SW 1271 (cell line): ENCODE results near the gene SLC23A2.
"Not testable (repeated sequence)": the region's sequence is repeated elsewhere in the genome, so short reads cannot be mapped to it uniquely, and the experiment has no call there.

Source experiments
- DNase-seq, 2 experiments: peaks; one replicate each; lab custom pipeline; 2025; lab: John Stamatoyannopoulos, UW

SLC23A2 gene

DNA sequence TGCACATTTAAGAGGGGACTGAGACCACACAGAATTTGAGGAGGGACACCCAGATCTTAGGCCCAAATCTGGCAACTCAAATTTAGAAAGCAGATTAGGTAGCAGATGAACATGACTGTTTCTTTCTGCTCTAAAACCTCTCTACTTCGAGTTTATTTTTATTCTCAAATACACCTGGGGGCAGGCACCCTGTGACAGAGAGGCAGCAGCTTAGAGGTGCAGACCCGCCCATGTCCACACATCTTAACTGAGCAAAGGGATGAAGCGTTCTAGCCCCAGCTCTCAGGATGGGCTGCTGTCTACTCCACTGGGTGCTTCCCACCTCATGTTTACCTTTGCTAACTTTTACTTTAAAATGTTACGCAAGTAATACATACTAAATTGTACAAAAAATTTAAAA, 125.0 kb downstream of the SLC23A2 start:
- DNase-seq = no peak

DNA sequence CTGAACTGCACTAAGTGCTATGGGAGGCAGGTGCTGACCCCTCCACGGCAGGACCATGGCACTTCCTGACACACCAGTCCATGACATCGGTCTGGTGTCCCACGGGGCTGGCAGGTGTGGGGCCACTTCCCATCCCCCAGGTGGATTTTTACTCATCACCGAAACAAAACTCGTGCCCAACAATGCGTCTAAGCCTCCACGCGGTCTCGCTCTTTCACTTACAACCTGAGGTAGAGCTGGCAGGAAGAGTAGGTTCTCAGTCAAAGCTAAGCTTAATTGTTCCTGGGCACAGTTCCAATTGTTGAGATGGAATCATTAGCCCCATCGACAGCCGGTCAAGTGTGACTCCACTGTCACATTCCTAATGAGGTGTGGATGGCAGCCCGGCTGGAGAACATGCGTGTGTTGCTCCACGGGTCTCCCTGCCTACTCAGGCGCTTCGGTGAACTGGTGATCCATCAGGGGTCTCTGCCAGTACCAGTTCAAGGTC, 125.7 kb downstream of the SLC23A2 start:
- DNase-seq = no peak

DNA sequence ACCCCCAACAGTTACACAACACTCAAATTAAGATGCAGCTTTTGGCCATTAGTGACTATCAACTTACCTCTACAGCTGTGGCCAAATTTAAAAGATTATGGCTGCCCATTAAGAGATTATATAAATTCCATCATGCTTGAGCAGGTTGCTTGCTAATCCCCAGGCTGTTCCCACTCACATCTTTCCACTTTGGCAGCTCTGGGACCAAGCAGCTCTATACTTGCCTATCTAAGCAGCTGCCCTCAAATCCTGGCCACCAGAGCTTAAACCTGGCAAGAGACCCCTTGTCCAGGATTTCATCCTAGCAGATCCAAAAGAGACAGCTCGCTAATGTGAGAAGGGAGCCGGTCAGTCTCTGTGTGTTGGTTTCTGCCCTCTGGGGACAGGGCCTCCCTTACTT, 127.9 kb downstream of the SLC23A2 start:
- no peak for DNase-seq

DNA sequence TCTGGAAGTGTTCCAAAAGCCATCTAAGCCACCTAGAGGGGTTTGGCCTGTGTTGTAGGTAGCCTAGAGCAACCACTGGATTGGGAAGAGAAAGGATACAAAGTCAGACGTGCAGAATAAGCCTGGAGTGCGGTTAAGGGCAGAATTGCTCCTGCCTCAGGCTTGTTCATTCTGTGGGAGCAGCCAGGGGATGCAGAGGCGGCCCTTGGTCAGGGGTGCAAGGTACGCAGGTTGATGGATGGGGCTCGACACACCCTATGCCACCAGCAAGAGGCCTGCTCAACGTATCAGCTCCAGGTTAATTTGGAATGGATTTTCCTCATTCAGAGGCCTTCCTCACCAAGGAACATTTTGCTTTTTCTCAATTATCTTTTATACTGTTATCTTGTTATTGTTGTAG, 129.8 kb downstream of the SLC23A2 start:
- no peak for DNase-seq

DNA sequence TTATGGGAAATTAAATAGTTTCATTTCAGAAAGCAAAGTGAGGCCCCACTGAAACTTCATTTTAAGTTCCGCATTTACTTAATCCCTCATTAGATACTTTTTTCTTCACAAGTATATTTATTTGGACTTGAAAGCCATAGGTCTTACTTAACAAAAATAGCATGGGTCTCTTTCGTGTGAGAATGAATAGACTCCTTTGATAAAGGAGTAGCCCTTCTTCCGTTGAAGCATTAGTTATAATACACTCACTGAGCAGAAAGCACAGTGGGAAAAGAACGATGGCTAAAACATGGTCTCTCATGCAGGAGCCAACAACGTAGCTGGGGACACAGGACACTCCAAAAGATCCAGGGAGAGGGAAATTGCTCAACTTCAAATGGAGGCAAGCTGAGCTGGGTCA, 130.4 kb downstream of the SLC23A2 start:
- no peak for DNase-seq

DNA sequence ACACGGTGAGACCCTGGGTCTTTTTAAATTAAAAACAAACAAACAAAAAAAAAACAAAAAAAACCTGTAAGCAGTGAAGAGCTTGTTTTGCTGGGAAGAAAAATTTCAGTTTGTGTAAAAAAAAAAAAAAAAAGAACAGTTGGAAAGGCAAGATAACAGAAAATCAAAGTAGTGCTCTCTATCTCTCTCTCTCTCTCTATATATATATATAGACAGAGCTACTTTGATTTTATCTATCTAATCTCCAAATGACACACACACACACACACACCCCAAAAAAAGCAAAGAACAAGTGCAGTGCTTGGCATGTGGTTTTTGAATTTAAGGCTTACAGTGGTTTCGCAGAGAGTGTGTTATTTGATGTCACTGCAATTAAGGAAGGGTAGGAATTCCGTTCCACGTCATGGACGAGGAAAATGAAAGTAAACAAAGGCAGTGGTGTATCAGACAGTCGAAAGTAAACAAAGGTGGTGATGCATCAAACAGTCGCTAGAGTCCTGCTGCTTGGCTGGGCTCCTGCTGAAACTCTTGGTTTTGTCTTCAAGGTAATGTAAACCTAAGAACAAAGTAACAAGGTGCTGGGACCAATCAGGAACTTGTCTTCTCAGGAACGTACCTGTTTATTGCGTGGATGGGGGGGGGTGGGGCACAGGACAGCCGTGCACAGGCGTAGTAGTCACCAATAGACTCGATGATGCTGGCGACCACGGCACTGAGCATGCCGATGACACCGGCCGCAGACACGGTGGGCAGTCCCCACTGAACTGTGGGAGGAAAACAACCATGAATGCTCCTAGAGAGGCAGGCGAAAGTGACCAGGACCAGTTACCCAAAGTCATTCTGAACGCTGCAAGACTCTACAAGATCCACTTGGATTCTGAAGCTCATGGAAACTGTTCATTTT, 131.8 kb downstream of the SLC23A2 start:
- DNase-seq = no peak

DNA sequence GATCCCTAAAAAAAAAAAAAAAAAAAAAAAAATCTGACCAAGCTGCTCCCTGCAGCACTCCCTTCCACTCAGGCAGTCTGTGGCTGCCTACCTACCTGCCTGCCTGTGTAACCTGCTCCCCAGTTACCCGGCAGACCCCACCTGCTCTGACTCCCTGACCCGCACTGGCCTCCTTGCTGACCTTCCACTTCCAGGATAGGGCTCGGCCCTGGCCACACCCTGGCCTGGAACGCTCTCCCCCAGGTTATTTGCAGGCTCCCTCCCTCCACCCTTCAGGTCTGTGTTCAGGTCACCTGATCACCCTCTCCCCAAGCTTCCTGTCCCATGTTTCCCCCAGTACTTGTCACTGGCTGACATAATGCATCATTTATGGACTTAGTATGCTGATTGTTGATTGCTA, 134.3 kb downstream of the SLC23A2 start:
- no peak for DNase-seq

DNA sequence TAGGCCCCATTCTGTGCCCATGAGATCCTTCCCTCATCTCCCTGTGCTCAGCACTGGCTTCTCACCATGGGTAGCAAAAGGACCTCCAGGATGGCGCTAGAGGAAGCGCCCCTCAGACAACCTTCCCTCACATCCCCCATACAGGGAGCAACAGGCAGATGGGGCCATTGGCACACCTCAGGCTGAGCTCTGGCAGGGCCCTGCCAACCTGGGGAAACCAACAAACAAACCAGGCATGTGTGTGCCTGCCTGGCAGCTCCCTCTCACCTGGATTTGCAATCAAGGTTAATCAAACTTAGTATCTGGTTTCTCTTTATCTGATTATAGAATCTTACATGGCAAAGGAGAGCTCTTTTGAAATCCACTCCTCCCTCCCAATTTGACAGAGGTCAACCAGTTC, 134.9 kb downstream of the SLC23A2 start:
- DNase-seq = no peak

DNA sequence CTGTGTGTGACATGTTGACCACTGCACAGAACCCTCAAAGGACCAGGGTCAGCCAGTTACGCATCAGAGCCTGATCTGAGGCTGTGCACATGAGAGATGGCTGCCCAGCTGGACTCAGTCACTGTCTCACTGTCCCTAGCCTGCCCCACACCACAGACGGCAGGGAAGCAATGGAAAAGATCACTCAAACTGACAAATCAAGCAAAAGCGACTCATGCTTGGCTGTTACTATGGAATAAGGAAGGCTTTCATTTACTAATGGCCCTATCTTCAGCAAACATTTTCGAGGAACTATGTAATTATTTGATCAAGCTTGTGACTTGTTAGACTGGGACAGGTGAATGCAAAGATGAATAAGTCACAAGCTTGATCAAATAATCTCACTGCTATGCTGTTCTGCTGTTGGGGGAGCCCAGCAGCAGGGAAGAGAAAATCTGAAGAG, 137.0 kb downstream of the SLC23A2 start:
- DNase-seq = no peak

DNA sequence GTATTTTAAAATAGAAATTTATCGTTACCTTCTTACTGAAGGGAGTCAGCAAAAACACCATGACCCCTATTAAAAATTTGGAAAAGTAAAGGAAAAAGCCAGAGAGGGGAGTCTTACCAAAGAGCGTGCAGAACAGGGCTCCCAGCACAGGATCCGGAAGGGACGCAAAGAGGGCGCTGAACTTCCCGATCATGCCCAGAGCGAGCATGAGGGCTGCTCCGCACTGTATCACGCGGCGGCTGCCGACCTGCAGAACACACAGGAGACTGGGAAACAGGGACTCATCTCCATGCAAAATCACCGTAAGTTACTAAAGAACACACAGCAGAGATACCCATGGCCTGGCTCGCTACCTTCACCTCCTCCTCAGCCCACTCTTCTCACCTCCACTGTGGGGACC, 138.6 kb downstream of the SLC23A2 start:
- no peak for DNase-seq

DNA sequence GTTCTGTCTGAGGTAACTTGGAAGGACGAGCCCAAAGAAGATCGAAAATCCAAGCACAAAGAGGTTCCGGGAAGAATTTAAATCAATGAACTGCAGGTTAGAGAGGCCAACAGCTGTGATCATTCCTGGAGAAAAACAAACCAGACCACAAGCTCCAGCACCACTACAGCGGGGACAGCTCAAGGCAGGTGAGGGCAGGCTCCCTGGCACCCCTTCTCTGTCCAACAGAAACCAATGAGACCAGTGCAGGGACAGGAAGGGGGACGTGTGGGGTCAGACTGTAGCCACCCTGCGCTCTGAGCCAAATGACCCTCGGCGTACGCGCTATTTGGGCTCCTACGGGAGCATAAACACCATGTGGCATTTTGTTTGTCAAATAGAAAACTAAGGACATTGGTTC, 139.3 kb downstream of the SLC23A2 start:
- DNase-seq = no peak

DNA sequence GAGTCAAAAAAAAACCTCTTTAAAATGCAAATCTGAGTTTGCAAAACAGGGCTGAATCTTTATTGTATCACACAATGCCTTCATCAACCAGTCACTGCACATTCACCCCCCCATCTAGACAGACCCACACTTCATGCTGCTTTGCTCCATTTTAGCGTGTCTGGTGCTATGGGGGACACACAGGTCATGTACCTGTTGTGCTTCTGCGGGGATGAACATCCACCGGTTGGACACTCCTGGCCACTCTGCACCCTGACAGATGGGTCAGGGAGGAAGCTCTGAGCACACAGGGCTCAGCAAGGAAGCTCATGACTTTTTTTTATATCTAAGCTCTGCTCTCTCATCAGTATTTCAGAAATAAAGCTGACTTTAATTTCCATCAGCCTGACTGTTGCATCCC, 143.3 kb downstream of the SLC23A2 start:
- DNase-seq = no peak

DNA sequence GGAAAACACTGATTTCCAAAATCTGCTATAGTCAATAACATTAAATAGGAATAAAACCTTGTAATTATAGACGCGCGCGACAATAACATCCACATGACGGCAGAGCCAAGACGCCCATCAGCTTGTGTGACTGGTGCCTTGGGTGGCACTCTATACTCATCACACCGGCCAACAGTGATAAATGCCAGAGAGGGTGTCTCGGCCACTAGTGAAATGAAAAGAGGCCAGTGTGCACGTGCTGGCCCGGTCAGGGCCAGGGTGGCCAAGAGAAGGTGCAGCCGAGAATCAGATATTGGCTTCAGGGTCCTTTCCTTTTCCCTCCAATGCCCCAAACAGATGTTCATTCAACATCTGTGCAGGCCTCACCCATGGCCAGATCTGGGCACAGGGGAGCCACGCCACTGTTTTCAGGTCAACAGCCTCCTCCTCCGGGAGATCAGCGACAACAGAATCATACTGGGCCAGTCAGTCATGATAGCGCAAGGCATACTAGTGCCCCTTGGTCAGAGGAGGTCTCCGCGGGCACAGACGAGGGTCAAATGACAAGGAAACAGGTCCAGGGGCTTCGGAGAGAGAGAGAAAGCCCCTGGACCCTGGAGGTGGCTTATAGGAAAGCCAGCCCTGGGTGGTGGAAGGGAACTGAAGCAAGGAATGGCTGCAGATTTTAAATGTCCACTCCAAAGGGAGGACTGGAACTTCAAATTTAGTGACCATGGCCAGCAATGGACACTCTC, 145.1 kb downstream of the SLC23A2 start:
- DNase-seq = no peak

DNA sequence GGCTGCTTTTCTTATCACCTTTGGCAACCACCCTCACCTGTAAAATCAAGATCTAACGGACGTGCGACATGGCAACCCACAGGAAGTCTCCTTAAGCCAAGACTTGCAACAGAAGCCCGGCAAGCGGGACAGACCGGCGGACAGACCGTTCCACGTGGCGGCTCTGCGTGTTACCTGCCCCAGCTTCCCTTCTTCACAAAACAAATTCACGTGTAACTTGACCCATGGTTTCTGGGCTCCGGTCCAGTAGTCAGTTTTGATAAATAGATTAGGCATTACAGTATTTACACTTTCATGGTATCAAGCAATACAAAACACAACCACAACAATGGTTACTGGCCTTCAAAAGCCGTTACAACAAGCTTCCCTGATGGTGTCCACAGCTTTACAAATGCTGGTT, 145.8 kb downstream of the SLC23A2 start:
- DNase-seq = no peak

DNA sequence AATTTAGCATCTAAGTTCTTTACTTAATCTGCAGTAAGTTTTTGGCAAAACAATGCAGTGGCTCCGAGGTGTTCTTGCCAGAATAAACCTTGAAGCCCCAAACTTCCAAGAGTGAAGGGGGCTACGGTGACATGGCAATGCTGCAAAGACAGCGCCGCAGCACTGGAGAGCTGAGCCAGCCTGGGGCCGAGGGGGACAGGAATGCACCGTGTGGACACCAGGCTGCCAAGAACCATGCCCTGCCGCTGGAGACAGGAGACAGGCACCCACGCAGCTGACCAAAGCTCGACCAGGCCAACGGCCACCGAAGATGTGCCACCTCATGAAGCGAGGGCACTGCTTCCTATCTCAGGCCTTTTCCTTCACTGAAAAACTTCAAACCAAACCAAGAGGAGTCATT, 146.2 kb downstream of the SLC23A2 start:
- no peak for DNase-seq

DNA sequence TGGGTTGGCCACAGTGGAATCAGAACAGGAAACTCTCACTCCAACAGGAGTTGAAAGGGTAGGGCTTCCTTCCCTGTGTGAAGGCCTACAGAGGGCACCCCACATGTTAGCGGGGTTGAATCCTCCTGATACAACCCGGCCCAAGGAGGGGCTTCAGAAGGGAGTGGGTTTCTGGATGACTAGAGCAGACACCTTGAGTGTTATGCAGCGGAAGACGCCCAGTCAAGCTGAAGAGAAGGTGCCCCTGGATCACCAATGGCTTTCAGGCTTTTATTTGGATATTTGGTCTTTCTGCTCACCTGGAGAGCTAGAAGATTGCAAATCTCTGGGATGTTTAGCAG, 146.8 kb downstream of the SLC23A2 start:
- DNase-seq = no peak

DNA sequence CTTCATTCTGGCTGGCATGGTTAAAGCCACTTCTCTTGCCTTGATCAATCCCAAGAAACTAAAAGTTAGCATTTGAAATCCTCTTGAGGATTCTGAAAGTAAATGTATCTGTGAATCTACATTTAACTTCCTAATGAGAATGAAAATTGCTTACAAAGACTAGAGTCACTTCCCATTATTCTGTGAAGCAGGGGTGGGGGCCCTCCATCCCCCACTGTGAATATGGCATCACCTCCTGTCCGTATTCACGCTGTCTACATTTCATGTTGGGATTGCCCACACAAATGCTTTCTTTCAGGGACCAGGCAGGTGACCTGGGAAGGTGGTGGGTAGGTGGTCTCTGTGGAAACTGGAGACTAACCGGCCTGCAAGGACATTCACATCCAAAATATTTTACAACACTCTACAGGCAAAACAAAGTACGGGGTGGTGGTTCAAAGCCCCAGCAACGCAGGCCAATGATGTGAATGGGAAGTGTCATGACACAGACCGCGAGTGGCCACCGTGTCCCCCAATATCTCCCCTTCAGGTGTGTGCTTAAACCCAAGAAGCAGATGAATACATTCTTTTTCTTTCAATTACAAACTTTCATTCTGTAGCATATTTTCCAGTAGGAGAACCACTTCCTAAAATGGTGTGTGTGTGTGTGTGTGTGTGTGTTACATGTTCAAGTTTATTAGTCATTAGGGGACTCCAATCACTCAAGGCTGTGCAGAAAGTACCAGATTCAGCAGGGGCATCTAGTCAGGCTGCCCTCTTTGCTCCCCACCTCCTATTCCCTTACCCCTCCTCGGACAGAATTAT, 147.4 kb downstream of the SLC23A2 start:
- no peak for DNase-seq

DNA sequence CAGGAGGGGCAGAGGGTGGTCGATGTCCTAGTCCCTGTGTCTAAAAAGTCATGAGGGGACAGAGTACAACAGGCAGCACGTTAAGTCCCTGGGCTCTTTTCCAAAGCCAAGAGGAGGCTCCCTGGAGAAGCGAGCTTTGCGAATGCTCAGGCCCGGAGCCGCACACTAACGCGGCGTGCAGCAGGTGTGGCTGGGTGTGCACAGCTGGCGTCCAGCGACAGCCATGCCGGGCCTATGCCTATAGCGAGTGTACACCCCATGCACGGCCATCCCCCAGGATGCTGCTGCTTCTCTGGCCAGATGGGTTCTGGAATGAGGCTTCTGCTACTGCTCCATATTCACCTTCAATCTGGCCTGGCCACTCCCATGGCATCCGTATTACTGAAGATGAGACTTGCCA, 148.3 kb downstream of the SLC23A2 start:
- no peak for DNase-seq

DNA sequence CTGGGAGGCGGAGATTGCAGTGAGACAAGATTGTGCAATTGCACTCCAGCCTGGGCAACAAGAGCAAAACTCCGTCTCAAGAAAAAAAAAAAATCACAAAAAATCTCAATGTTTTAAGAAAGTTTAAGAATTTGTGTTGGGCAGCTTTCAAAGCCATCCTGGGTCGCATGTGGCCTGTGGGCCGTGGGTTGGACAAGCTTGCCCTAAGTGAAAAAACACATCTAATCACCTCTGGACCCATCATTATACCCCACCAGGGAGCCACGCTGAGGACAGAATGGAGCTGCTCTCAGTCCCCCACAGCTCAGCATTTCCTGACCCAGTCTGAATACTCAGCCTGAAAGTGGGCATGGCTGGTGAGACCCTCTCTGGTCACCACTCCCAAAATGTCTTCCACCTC, 150.3 kb downstream of the SLC23A2 start:
- no peak for DNase-seq

DNA sequence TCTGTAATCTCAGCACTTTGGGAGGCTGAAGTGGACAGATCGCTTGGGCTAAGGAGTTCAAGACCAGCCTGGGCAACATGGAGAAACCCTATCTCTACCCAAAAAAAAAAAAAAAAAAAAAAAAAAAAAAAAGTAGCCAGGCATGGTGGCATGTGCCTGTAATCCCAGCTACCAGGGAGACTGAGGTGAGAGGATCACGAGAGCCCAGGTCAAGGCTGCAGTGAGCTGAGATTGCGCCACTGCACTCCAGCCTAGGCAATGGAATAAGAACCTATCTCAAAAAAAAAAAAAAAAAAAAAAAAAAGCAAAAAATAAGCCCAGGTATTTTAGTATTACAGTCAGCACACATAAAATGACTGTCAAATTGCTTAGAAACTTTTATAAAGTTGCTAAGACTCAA, 152.5 kb downstream of the SLC23A2 start:
- DNase-seq = not testable (repeated sequence)

DNA sequence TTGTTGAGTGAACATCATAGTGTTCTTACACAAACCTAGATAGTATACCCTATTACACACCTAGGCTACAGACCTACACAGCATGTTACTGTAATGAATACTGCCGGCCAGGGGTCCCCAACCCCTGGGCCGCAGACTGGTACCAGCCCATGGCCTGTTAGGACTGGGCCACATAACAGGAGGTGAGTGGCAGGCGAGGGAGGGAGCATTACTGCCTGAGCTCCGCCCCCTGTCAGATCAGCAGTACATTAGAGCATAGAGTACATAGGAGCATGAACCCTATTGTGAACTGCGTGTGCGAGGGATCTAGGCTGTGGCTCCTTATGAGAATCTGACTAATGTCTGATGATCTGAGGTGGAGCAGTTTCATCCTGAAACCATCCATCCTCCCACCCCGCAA, 153.3 kb downstream of the SLC23A2 start:
- no peak for DNase-seq

DNA sequence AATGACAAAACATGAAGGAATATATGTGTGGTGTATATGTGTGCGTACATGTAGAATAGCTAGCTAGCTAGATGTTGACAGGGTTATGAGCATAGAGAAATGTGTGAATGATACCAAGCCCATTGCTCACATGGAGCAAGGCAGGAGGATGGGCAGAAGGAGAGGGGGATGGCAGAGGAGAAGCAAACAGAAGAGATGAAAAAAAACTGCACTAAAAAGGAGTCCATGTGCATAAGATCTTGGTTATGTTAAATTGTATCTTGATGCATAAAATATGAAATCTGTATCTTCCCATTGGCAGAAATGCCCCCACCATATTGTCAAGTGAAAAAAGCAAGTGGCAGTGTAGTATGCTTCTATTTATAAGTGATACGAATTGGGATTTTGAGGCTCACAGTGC, 154.5 kb downstream of the SLC23A2 start:
- DNase-seq = no peak
